Fibroblast of mammary gland (primary cell): ENCODE measurements around the gene APOB.

Source experiments
- DNase-seq: peaks from one replicate; pipeline ENCODE4 v3.0.0-alpha.2; 2010; ENCODE audit warnings: low read depth
- H3K4me3 ChIP-seq: 2 replicates; pipeline ENCODE4 v1.5.1; 2011; ENCODE audit warnings: low read depth, mild to moderate bottlenecking, low read length, moderate library complexity; ENCODE audit not compliant: control insufficient read depth
- CTCF ChIP-seq: conservative IDR thresholded peaks from 2 replicates; pipeline ENCODE4 v1.5.1; 2011; ENCODE audit warnings: low read depth, low read length, inconsistent platforms; ENCODE audit not compliant: control insufficient read depth, insufficient read depth

APOB gene

GRCh38 chr2:21046506-21046905 lies 2.6 kb upstream of the APOB start:
- DNase-seq = no peak

GRCh38 chr2:21044694-21045371 lies 960 bp upstream of the APOB start:
- DNase-seq = no peak
- H3K4me3 ChIP-seq = no peak overlapping the region
- no peak for TF ChIP-seq CTCF

More at GRCh38 chr2:21046506-21046905, 2.6 kb upstream of the APOB start:
- no peak overlapping the region for H3K4me3 ChIP-seq
- TF ChIP-seq CTCF = no peak

- peak; percentile 42 for DNase-seq
- H3K4me3 ChIP-seq = no peak overlapping the region
- TF ChIP-seq CTCF = peak; percentile 96
Measured at GRCh38 chr2:21042958-21043743, 722 bp downstream of the APOB start.

- TF ChIP-seq CTCF = no peak
- H3K4me3 ChIP-seq = no peak overlapping the region
- DNase-seq = no peak
Measured at GRCh38 chr2:21042708-21042957, 1.2 kb downstream of the APOB start.

GRCh38 chr2:21041943-21042707 lies 1.7 kb downstream of the APOB start:
- peak; percentile 9 for DNase-seq
- no peak for TF ChIP-seq CTCF
- no peak overlapping the region for H3K4me3 ChIP-seq

GRCh38 chr2:21041462-21041861 lies 2.4 kb downstream of the APOB start:
- DNase-seq = no peak
- TF ChIP-seq CTCF = no peak
- no peak overlapping the region for H3K4me3 ChIP-seq
